ENCODE data around the gene TRAPPC12. TPM values are rescaled to one million over a fixed set of nuclear protein-coding genes. Genes with fewer than 3 reads are reported as not detected.
A peak's percentile ranks its signal among the peaks of the same experiment; 100 is the strongest.

The TRAPPC12 gene
- total and polyA plus RNA-seq, 8 donors: 35.2 to 97.5 (median 40.9) TPM

DNA sequence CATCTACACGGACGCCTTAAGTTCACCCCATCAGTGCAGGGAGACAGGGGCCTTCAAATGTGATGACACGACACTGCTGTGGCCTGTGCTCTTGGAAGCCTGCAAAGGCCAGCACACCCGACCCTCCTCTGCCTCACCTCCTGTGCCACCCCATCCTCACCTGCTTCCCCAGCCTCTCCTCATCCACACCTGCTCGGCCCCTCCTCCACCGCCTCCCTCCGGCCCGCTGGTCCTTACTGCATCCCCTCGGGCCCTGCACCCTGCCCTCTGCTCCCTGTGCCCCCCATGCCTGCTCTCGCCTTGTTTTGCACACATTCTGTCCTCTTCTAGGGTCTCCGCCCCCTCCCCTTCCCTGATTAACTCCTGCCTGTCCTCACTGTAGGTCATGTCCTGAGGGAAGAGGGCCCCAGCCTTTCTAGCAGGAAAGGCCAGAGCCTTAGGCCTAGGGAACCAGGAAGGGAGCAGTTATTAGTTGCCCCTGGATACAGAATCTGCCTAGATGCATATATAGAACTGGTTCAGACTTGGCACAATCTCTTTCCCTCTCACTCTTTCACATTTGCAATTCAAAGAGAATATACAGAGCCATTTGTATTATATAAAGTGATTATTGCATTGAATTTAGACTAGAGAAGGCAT lies 39.4 kb downstream of the TRAPPC12 start:
- 86 to 87% methylated on average over 11 of the region's 11 CpGs for WGBS, 2 donors
- ATAC-seq: no peak
- H3K4me3 ChIP-seq: no peak overlapping the region
- peak in 1 of 6 donors; percentile 50 for DNase-seq
- no peaks in the 10 kb centered on the region for H3K9me3 ChIP-seq
- H3K4me1 ChIP-seq: no peaks in the 10 kb centered on the region
- H3K36me3 ChIP-seq: peaks cover 0 to 13% (median 0%) of the 10 kb centered on the region in 3 donors
- no peak overlapping the region for H3K27ac ChIP-seq
- no peak for FAIRE-seq
- no peaks in the 10 kb centered on the region for H3K27me3 ChIP-seq
- TF ChIP-seq, protein P1, sequence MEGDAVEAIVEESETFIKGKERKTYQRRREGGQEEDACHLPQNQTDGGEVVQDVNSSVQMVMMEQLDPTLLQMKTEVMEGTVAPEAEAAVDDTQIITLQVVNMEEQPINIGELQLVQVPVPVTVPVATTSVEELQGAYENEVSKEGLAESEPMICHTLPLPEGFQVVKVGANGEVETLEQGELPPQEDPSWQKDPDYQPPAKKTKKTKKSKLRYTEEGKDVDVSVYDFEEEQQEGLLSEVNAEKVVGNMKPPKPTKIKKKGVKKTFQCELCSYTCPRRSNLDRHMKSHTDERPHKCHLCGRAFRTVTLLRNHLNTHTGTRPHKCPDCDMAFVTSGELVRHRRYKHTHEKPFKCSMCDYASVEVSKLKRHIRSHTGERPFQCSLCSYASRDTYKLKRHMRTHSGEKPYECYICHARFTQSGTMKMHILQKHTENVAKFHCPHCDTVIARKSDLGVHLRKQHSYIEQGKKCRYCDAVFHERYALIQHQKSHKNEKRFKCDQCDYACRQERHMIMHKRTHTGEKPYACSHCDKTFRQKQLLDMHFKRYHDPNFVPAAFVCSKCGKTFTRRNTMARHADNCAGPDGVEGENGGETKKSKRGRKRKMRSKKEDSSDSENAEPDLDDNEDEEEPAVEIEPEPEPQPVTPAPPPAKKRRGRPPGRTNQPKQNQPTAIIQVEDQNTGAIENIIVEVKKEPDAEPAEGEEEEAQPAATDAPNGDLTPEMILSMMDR (IDR thresholded peaks at IDR 0.05): no peak
- intact Hi-C loops (cut with DNase I): no loop called here

DNA sequence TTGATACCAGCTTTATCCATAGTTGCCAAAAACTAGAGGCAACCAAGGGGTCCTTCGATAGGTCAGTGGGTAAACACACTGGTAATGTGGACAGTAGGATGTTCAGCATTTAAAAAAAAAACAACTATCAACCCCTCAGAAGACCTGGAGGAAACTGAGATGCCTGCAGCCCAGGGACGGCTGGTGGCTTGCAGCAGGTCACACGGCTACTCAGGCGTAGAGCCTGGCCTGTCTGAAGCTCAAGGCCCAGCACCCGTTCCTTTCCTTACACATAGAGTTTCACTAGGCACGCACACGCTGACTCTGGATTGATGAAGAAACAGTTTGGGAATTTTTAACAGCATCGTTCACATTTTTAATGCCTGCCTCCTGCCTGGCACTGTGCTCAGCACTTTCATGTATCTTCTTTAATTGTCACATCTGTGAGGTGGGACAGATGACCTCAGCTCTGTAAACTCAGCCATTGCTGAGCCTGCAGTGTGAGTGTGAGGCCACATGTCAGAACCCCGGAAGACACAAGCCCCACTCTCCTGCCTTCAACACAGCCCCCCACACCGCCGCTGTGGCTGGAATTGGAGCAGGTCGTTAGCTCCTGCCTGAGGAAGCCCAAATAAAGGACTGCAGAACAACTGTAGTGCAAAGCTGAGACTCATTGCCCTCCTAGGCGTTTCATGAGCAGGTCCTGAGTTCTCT lies 40.7 kb downstream of the TRAPPC12 start:
- H3K4me3 ChIP-seq: no peak overlapping the region
- TF ChIP-seq, protein P1 (IDR thresholded peaks at IDR 0.05): no peak
- 88 to 89% methylated on average over 12 to 13 of the region's 13 CpGs for WGBS, 2 donors
- H3K4me1 ChIP-seq: no peaks in the 10 kb centered on the region
- H3K27me3 ChIP-seq: no peaks in the 10 kb centered on the region
- intact Hi-C loops (cut with DNase I): loop anchor here in 1 of 3 donors (10.0 kb wide), 1 partner anchor 225 kb away; no protein-coding TSS in a partner anchor
- no peak for FAIRE-seq
- H3K27ac ChIP-seq: no peak overlapping the region
- DNase-seq: peak in 1 of 6 donors; percentile 54
- peak in 2 of 4 donors; percentile 21 to 36 for ATAC-seq
- peaks cover 4 to 18% (median 9%) of the 10 kb centered on the region in 3 donors for H3K36me3 ChIP-seq
- no peaks in the 10 kb centered on the region for H3K9me3 ChIP-seq

DNA sequence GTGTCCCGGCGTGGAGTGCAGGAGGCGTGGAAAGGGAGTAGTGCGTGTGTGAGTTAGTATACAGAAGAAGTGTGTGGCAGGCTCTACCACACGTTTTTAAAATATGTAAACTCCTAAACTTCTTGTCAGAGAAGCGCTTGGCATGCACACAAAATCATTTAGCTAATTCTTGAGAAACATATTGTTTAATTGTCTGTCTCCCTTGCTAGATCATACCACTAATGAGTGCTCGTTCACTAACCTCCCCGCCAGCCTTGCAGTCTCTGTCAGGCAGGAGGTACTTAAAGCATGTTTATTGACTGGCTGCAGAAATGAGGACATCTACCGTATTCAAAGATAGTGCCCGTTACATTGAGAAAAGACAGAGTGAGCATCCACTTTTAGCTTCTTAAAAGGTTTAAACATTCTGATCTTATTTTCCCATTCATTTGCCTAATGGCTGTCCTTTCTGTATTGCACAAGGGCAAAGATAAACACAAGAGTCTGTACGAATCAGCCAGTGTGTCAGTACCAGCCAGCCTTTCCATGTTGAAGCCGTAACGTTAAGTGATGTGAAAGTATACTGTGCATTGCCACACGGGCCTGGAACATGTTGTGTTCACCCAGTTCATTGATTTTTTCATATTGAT lies 41.4 kb downstream of the TRAPPC12 start:
- H3K4me1 ChIP-seq: no peaks in the 10 kb centered on the region
- H3K4me3 ChIP-seq: no peak overlapping the region
- peaks cover 4 to 18% (median 9%) of the 10 kb centered on the region in 3 donors for H3K36me3 ChIP-seq
- WGBS, 2 donors: 84 to 86% methylated on average over 14 of the region's 14 CpGs
- ATAC-seq: peak in 2 of 4 donors; percentile 56 to 62
- no peak for DNase-seq
- no peak for FAIRE-seq
- no peaks in the 10 kb centered on the region for H3K27me3 ChIP-seq
- H3K9me3 ChIP-seq: no peaks in the 10 kb centered on the region
- TF ChIP-seq, protein P1 (IDR thresholded peaks at IDR 0.05): no peak
- H3K27ac ChIP-seq: no peak overlapping the region
- intact Hi-C loops (cut with DNase I): loop anchor here in 1 of 3 donors (10.0 kb wide), 1 partner anchor 224 kb away; no protein-coding TSS in a partner anchor

DNA sequence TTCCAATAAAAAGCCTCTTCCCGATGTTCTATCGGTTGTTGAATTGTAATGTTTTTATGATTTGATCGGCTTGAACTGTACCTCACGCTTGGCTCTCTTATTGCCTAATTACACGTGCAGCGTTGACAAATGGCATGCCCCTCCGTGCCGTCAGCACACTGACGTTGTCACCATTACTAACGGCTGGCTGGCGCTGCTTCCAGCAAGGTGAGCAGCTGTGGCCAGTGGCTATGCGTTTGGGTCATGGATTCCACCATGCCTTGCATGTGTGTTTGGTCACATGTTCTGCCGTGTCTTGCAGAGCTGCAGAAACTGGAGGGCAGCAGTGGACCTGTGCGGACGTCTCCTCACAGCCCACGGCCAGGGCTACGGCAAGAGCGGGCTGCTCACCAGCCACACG lies 42.1 kb downstream of the TRAPPC12 start:
- H3K4me1 ChIP-seq: no peaks in the 10 kb centered on the region
- no peak overlapping the region for H3K4me3 ChIP-seq
- WGBS, 2 donors: 78 to 82% methylated on average over 19 of the region's 19 CpGs
- ATAC-seq (peak in 2 of 4 donors; percentile 67 to 69), FAIRE-seq (no peak), DNase-seq (no peak)
- H3K9me3 ChIP-seq: no peaks in the 10 kb centered on the region
- H3K27ac ChIP-seq: no peak overlapping the region
- TF ChIP-seq, protein P1 (IDR thresholded peaks at IDR 0.05): no peak
- H3K27me3 ChIP-seq: no peaks in the 10 kb centered on the region
- intact Hi-C loops (cut with DNase I): loop anchor here in 1 of 3 donors (10.0 kb wide), 1 partner anchor 223 kb away; no protein-coding TSS in a partner anchor
- H3K36me3 ChIP-seq: peaks cover 4 to 24% (median 9%) of the 10 kb centered on the region in 3 donors
